T-helper 1 cell (primary cell): ENCODE measurements around the gene DCAF5.
"Not testable (repeated sequence)": the region's sequence is repeated elsewhere in the genome, so short reads cannot be mapped to it uniquely, and the experiment has no call there.

Source experiments
- DNase-seq, 5 donors: peaks; one replicate each; pipeline ENCODE4 v3.0.0-alpha.2; 2012 to 2020
- total RNA-seq, 4 donors: gene quantifications; one replicate each; lab custom pipeline; 2026; lab: John Stamatoyannopoulos, UW

DCAF5 gene, protein sequence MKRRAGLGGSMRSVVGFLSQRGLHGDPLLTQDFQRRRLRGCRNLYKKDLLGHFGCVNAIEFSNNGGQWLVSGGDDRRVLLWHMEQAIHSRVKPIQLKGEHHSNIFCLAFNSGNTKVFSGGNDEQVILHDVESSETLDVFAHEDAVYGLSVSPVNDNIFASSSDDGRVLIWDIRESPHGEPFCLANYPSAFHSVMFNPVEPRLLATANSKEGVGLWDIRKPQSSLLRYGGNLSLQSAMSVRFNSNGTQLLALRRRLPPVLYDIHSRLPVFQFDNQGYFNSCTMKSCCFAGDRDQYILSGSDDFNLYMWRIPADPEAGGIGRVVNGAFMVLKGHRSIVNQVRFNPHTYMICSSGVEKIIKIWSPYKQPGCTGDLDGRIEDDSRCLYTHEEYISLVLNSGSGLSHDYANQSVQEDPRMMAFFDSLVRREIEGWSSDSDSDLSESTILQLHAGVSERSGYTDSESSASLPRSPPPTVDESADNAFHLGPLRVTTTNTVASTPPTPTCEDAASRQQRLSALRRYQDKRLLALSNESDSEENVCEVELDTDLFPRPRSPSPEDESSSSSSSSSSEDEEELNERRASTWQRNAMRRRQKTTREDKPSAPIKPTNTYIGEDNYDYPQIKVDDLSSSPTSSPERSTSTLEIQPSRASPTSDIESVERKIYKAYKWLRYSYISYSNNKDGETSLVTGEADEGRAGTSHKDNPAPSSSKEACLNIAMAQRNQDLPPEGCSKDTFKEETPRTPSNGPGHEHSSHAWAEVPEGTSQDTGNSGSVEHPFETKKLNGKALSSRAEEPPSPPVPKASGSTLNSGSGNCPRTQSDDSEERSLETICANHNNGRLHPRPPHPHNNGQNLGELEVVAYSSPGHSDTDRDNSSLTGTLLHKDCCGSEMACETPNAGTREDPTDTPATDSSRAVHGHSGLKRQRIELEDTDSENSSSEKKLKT
- total RNA-seq, result 81.7 to 104 (median 96.1) reads per million in 4 donors

DNA sequence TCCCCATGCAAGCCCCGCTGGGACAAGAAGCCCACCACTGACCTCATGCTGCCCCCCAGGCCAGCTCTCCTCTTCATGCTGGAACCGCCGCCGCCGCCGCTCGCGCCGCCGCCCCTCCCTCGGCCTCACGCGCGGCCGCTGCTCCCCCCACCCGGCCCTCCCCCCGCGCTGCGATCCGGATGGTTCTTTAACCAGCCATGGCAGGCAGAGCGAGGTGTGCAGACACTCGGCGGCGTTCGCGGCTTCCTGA is at the start of gene DCAF5:
Gene DCAF5 (minus strand): TSS at position 218 of the 250 bp plus-strand sequence. CDS start 141 bp downstream, at position 77.
- DNase-seq, result peak in 4 of 5 donors; percentile 88 to 93 (median 91)

DNA sequence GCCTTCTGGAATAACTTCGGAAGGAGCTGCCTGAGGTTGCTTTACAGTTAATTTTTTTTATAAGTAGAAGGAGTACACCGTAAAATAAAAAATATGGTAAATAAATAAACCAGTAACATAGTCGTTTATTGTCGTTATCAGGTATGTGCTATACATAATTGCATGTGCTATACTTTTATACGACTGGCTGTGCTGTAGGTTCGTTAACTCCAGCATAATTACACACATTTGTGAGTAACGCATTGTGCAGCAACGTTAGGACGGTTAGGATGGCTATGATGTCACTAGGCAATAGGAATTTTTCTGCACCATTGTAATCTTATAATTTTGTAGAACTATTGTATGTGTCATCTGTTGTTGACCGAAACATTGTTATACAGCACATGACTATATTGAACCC is 46.9 kb upstream of the DCAF5 start:
- DNase-seq, result no peak

DNA sequence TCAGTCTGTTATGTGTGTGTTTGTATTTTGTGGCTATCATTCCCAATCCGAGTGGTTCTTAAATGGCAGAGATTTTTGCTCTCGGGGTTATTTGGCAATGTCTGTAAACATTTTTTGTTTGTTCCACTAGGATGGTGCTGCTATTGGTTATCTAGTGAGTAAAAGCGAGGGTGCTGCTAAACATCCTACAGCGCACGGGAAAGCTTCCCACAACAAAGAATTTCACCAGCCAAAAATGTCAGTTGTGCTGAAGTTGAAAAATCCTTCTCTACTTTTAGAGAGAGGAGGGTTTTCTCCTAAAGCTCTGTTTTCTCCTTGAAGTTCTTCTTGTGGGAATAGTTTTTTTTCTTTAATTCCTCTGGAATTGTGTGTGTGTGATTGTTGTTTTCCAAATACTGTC is 40.8 kb upstream of the DCAF5 start:
- DNase-seq, result no peak

DNA sequence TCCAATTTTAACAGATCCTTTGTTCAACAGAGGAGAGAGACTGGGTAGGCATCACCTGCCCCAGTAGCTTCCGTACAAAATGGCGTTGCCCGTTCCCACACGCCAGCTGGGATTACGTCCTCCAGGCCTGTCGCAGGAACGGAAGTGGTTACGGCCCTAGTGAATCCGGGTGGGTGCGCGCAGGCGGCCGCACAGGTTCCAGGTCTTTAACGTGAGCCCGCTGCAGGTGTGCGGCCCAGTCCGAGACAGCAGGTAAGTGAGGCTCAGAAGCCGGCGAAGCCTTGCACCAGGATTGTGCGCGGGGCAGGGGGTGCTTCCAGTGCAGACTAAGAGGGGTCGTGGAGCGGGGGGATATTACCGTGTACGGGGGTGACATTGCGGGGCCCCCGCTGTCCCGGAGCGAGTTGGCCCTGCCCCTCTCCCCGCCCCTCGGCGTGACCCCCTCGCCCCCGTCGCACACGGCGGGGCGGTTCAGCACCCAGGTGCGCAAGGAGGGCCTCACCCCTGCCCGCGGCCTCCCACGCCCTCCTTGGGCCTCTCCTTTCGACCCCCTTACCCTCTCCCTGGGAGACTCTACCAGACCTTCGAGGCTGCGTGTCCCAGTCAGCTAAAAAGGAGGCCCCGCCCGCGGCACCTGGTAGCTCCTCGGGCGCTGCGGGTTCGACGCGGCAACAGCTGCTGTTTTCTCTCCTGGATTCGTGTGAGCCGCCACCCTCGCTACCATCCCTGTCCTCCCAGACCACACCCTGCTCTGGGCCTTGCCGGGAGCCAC is 38.6 kb upstream of the DCAF5 start, which contains the start of gene EXD2:
Gene EXD2 (plus strand): TSS at position 159 of the 772 bp plus-strand sequence. CDS start 17,973 bp downstream, outside the sequence.
- DNase-seq, result peak; percentile 21 to 71 (median 45)

DNA sequence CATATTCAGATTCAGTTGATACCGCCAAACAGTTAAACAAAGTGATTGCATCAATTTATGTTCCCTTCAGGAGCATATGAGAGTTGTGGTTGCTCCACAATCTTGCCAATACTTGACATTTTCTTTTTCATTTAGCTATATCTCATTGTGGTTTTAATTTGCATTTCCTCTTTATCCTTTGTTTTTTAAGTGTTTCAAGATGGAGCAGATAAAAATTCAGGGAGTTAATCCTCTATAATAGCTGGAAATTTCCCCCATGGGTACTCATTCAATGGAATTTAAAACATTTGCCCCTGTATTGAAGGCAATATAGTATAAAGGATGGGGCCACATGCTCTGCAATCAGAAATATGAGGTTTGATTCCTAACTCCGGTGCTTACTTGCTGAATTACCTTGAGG is 37.3 kb upstream of the DCAF5 start:
- no peak for DNase-seq

DNA sequence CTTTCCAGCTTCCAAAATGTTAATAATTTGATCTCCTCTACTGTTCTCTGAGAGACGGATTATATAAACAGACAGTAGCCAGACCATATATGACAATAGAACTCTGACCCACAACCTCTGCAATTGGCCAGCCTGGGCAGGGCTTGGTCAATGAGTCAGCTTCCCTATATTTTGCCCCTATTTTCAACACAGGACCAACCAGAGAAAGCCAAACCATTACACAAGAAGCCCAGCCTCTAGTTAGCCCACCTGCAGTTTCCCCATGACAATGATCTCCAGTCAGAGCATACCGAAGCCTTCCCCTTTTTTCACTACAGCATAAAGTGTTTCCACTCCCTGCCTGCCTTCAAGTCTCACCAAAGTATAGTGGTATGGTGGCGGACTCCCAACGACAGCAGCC is 30.8 kb upstream of the DCAF5 start:
- DNase-seq, result no peak

DNA sequence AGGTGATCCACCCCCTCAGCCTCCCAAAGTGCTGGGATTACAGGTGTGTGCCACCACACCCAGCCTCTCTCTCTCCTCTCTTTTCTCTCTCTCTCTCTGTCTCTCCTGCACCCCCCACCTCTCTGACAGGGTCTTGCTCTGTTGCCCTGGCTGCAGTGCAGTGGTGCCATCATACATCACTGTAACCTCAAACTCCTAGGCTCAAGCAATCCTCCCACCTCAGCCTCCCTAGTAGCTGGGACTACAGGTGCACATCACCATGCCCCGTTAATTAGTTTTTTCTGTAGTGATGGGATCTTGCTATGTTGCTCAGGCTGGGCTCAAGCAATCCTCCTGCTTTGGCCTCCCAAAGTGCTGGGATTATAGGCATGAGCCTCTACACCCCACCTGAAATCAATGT is 29.7 kb upstream of the DCAF5 start:
- not testable (repeated sequence) for DNase-seq

DNA sequence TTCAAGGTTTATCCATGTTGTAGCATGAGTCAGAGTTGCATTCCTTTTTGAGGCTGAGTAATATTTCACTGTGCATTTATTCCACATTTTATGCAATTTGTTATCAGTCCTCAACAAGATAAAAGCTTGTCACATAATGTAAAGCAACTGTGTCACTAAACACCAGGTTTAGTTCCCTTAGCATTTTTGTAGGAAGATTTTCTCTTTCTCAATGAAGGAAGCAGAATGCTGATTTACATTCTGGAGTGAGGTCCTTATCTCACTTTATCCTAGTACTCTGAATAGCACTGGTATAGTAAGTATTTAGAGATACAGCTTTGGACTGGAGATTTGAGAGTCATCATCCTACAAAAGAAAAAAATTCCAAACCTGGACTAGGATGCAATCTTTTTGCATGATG is 28.6 kb upstream of the DCAF5 start:
- no peak for DNase-seq

DNA sequence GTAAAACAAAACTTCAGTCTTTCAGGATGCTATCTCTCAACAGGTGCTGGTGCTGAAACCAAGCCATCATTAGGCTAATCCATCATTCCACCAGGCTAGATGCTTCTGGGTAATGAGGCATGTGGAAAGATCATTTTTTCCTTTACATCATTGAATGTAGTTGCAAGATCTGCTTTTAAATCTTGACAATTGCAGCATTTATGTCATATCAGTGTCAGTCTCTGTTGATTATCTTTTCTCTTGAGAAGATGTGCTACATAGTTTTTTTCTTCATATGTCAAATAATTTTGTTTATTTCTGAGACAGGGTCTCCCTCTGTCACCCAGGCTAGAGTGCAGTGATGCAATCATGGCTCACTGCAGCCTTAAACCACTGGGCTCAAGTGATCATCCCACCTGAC is 22.2 kb upstream of the DCAF5 start:
- no peak for DNase-seq

DNA sequence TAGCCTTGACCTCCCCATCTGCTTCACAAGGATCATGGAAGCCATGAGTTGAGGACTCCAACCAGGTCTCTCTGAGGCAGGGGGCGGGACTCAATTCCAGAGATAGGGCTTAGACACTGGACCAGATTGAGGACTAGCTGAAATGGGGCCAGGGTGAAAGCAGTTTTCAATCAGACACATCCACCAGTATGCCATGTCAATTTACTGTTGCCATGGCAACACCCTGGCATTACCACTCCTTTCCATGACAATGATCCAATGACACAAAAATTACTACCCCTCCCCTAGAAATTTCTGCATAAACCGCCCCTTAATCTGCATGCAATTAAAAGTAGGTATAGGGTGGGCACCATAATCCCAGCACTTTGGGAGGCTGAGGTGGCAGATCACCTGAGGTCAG is 18.6 kb upstream of the DCAF5 start:
- DNase-seq, result no peak

DNA sequence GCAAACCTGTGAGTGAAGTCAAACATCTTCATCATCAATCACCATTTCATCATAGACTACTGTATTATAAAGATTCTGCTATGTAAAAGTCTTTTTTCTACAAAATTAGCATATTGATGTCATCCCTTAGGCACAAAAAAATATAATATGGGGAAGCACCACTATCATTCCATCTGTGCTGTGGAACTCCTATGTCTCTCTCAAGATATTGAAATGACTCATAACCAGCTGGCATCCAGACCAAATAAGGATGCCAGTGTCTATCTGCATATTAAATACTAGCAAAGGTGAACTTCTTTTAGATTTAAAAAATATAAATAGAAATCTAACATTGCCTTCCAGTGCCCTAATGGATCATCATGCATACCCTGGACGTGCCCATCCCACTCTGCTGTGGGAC is 17.9 kb upstream of the DCAF5 start:
- DNase-seq, result no peak

DNA sequence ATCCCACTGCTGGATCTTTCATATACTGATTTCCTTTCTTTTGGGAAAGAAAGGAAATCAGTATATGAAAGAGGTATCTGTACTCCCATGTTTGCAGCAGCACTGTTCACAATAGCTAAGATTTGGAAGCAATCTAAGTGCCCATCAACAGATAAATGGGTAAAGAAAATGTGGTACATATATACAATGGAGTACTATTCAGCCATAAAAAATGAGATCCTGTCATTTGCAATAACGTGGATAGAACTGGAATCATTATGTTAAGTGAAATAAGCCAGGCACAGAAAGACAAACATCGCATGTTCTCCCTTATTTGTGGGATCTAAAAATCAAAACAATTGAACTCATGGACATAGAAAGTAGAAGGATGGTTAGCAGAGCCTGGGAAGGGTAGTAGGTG is 12.9 kb upstream of the DCAF5 start:
- DNase-seq, result not testable (repeated sequence)

DNA sequence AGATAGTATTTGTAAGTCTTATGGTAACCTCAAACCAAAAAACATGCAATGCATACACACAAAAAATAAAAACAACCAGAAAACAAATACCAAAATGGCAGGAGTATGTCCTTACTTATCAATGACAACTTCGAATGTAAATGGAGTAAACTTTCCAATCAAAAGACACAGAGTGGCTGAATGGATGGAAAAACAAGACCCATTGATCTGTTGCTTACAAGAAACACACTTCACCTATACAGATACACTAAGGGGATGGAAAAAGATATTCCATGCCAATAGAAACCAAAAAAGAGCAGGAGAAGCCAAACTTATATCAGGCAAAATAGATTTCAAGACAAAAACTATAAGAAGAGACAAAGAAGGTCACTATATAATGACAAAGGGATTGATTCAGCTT is 8.7 kb upstream of the DCAF5 start:
- no peak for DNase-seq

DNA sequence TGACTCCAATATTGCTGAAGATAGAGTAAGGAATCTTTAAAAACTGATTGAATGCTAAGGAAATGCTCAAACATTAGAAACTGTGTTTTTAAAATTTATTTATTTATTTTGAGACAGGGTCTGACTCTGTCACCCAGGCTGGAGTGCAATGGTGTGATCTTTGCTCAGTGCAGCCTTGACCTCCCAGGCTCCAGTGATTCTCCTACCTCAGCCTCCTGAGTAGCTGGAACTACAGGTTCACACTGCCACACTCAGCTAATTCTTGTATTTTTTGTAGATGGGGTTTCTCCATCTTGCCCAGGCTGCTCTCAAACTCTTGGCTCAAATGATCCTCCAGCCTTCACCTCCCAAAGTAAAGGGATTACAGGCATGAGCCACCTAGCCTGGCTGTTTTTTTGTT is 3.3 kb upstream of the DCAF5 start:
- no peak for DNase-seq

DNA sequence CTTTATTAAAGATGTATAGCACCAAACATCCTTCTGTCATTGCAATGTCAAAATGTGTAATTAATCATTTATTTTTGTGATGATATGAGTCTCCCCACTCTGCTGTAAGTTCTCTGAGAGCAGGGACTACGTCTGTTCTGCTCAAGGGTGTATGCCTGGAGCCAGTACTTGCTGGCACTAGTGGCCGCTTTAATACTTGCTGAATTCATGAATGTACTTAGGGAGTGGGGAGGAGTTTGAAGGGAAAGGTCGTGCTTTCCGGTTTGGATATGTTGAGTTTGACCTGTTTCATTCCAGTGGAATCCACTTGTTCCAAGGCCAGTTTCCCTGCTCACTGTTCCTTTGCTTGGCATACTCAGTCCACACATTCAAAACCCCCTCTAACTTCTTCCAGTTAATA is 1.9 kb upstream of the DCAF5 start:
- DNase-seq, result no peak

DNA sequence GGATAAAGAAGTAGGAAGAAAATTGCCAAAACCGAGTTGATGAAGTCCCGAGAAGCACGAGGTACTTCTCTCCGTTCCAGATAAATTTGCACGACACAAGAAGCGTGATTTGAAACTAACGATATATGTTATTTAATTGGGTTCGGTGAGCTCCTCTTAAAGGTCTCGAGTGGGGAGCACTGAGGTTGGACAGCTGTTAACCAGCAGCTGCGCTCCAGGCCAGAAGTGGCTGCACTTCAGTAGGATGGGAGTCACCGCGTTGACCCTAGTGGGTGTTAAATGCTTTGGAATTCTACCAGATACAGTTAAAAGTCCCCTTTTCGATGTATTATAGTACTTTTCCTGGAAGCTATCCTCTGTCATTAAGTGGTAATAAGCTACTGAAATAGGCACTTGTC is 953 bp upstream of the DCAF5 start:
- peak in 1 of 5 donors; percentile 8 for DNase-seq

DNA sequence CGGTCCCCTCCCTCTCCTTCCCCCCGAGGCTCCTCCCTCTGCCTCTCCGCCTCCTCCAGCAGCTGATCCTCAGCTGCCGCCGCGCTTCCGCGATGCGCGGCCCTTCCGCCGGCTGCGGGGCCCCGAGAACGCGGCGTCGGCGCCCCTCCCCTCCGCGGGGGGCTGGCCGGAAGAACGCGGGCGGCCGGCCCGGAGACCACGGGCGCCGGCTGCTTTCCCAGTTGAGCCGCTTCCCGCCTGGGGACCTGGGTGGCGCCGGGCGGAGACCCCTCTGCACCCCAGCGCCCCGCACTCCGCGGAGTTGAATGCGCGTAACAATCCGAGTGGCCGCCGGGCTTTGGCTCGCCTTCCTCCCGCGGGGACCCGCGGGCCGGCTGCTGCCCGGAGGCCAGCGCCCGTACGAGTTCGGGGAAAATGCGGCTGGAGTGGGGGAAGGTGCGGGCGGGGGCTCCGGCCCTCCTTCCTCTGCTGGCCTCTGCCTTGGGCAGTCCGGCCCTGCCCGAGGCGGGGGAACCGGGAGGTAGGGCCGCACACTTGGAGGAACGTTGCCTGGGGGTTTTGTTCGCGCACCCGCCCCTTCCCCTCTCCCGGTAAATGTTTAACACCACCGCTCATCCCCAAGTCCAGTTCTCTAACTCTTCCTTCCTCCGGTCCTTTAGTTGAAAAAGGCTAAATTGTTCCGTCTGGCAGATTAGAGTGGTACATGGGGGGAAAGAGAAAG is 393 bp upstream of the DCAF5 start:
- DNase-seq, result peak in 1 of 5 donors; percentile 96

DNA sequence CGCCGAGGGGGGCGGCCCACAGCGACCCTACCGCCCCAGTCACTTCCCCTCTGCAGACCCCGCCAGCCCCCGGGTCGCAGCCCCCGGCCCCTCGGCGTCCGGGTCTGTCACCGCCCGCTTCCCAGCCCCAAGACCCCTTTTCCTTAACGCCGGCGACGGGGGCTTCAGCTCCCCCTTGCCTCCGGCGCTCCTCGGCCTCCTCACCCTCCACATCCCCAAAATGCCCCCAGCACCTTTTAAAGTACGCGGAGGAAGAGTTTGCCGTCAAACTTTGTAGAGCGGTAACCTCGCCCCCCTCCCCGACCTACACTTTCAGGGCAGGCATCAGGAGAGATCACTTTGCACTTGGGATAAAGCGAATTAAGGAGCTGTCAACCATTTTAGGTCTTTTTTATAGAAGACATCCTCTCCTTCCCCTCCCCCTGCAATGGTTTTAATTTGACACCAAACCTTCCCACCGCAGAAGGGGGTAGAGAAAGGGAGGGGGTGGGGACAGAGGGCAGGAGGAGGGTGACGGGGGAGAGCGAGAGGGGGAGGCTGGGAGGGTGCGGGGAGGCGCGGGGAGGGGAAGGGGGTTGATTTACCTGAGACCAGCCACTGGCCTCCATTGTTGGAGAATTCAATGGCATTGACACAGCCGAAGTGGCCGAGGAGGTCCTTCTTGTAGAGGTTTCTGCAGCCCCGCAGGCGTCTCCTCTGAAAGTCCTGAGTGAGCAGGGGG is 578 bp downstream of the DCAF5 start:
- DNase-seq, result peak; percentile 23 to 62 (median 47)

DNA sequence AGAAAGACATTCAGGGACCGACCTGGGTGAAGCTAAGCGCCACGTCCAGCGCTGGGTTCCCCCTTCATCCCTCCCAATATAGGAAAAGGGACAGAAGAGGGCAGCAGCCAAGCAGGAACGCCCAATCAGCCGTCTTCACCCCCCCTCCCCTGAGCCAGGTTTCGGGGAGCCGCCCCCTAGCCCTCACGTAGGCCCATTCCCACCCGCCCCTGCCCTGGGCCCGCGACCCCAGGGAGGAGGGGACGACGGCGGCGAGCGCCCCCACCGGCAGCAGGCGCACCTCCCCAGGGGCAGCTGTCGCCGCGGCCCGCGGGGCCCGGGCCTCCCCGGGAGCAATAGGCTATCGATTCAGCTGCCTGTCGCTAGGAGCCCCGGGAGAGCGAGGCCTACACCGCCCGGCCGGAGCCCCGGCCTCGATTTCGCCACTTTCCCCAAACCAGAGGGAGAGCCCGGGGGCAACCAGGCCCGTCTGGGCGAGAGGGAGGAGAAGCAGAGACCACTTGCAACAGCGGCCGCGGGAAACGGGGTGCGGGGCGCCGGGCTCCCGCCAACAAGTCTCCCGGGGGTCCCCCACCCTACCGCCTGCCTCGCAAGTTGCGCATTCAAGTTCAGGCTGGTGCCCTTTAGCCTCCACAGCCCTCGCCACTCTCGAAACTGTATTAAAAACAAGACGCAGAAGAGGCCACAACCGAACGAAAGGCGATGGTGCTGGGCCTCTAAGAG is 1.3 kb downstream of the DCAF5 start:
- DNase-seq, result peak; percentile 61 to 81 (median 73)

DNA sequence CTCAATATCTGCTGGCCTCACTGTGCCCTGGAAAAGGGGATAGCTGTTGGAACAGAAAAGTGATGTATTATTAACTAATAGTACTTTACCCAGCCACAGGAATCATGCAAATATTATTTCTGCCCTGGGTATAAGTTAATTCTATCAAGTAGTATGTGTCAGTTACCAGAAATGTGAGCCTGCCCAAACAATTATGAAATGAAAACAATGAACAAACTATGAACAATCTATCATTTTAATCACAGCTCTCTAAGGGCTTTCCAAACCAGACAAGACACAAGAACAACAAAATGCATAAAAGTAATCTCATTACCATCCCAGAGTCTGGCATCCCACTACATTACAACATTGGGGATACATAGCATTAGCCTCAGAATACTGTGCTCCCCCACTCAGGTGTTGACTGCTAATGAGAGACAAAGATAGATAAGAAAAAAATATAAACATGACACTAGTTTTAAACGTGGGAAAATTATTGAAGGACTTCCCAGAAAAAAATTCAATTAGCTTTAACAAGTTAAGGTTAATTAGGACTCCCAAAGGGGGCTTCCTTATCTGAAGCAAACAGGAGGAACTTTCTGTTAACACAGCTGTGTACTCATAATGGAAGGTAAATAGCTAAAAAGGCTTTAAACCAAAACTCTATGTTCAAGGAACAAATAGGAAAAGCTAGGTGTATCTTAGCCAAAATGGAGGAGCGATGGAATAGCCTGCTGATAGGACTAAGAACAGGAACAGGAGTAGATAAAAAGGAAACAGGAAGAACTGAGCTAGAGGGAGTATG is 3.3 kb downstream of the DCAF5 start:
- no peak for DNase-seq
